Body of pancreas (tissue), 4 donors: Measurements from ENCODE around the gene MEPE. TPM values are rescaled to one million over a fixed set of nuclear protein-coding genes. Genes with fewer than 3 reads are reported as not detected.

Experiments used
- ATAC-seq: fragments of 150-250 bp; one replicate; pipeline ENCODE4 v1.9.1; 2016
- DNase-seq, 4 donors: peaks; one replicate each; pipeline ENCODE4 v3.0.0-alpha.2; 2019
- H3K27ac ChIP-seq, 4 donors: fragments of 200-600 bp; sonication (generic); 1 replicate in 3 of 4; 2 replicates in 1 of 4; pipeline versions ENCODE4 v1.5.1 to v1.6.1; 2016 to 2019; ENCODE audit warnings: mild to moderate bottlenecking in 1 of 4, mixed read lengths in 1 of 4, moderate library complexity in 1 of 4
- H3K27me3 ChIP-seq, 2 donors: fragments of 200-600 bp; sonication (generic); one replicate each; pipeline ENCODE4 v1.6.0; 2016; ENCODE audit warnings: mild to moderate bottlenecking in 1 of 2
- H3K36me3 ChIP-seq, 2 donors: fragments of 200-600 bp; sonication (generic); replicated peaks in 1 of 2; 2 replicates each; pipeline ENCODE4 v1.5.1; 2016; ENCODE audit warnings: low read depth in 2 of 2; ENCODE audit not compliant: insufficient read depth in 1 of 2
- H3K4me1 ChIP-seq: fragments of 200-600 bp; sonication (generic); one replicate; pipeline ENCODE4 v1.6.0; 2016
- H3K4me3 ChIP-seq, 2 donors: fragments of 200-600 bp; sonication (generic); 1 replicate in 1 of 2; 2 replicates in 1 of 2; pipeline ENCODE4 v1.5.1; 2016 to 2019
- H3K9me3 ChIP-seq, 3 donors: fragments of 200-600 bp; sonication (generic); 1 replicate in 2 of 3; 2 replicates in 1 of 3; pipeline ENCODE4 v1.5.1; 2016
- CTCF ChIP-seq, 7 experiments: fragments of 450-650 bp in 4 of 7; fragments of 200-600 bp in 3 of 7; sonication (generic) in 3 of 7; IDR thresholded peaks; one replicate each; pipeline ENCODE4 v1.5.1; 2016 to 2019; ENCODE audit warnings: antibody characterized with exemption in 7 of 7
- POLR2A ChIP-seq, 3 donors: fragments of 450-650 bp; IDR thresholded peaks; one replicate each; pipeline ENCODE4 v1.6.1; 2016; ENCODE audit warnings: antibody characterized with exemption in 3 of 3, mild to moderate bottlenecking in 2 of 3
- WGBS, 2 donors: methylation state at CpG; one replicate each; pipeline ENCODE4 v1.1.5; 2017; 5-methylcytosine and 5-hydroxymethylcytosine counted together
- intact Hi-C: fragments of 100-400 bp; cut with DNase I; formaldehyde crosslinking; loops from one replicate; pipeline ENCODE4 v1.15.1; 2023
- total RNA-seq, 2 donors: library from RNA; depleted of rRNA; stranded (reverse); fragments of >200 nt; gene quantifications; one replicate each; pipeline ENCODE4 v1.1.0, GENCODE V29; 2016

MEPE gene
- total RNA-seq, 2 donors from 2014 or later = not detected

GRCh38 chr4:87802858-87803257 lies 29.9 kb upstream of the MEPE start:
- ATAC-seq (no peak), DNase-seq (no peak)
- TF ChIP-seq POLR2A (IDR thresholded peaks at IDR 0.05) = no peak
- no peak for TF ChIP-seq CTCF (IDR thresholded peaks at IDR 0.05)
- Histone ChIP-seq H3K9me3 (no peaks in the 10 kb centered on the region), H3K27me3 (no peaks in the 10 kb centered on the region), H3K36me3 (no peaks in the 10 kb centered on the region), H3K4me3 (no peak overlapping the region), H3K27ac (no peak overlapping the region), H3K4me1 (no peaks in the 10 kb centered on the region)
- intact Hi-C loops = no loop called here

GRCh38 chr4:87803421-87803820 lies 29.3 kb upstream of the MEPE start:
- Histone ChIP-seq H3K27ac (no peak overlapping the region), H3K4me1 (no peaks in the 10 kb centered on the region), H3K4me3 (no peak overlapping the region), H3K27me3 (no peaks in the 10 kb centered on the region), H3K9me3 (no peaks in the 10 kb centered on the region), H3K36me3 (no peaks in the 10 kb centered on the region)
- WGBS, 2 donors = 69 to 83% methylated on average over 2 of the region's 2 CpGs
- TF ChIP-seq POLR2A (IDR thresholded peaks at IDR 0.05) = no peak
- no peak for TF ChIP-seq CTCF (IDR thresholded peaks at IDR 0.05)
- DNase-seq (no peak), ATAC-seq (no peak)
- intact Hi-C loops = no loop called here

GRCh38 chr4:87804871-87805270 lies 27.9 kb upstream of the MEPE start:
- Histone ChIP-seq H3K9me3 (no peaks in the 10 kb centered on the region), H3K4me3 (no peak overlapping the region), H3K27me3 (no peaks in the 10 kb centered on the region), H3K27ac (no peak overlapping the region), H3K36me3 (no peaks in the 10 kb centered on the region), H3K4me1 (no peaks in the 10 kb centered on the region)
- TF ChIP-seq CTCF (IDR thresholded peaks at IDR 0.05) = no peak
- no peak for TF ChIP-seq POLR2A (IDR thresholded peaks at IDR 0.05)
- no peak for ATAC-seq
- intact Hi-C loops = no loop called here
- 11 to 18% methylated on average over 2 of the region's 2 CpGs for WGBS, 2 donors
- no peak for DNase-seq

- TF ChIP-seq CTCF (IDR thresholded peaks at IDR 0.05) = no peak
- TF ChIP-seq POLR2A (IDR thresholded peaks at IDR 0.05) = no peak
- H3K4me3 ChIP-seq = no peak overlapping the region
- DNase-seq (no peak), ATAC-seq (no peak)
- no peaks in the 10 kb centered on the region for H3K27me3 ChIP-seq
- WGBS, 2 donors = 49 to 57% methylated on average over 2 of the region's 2 CpGs
- intact Hi-C loops = no loop called here
- H3K36me3 ChIP-seq = no peaks in the 10 kb centered on the region
- no peaks in the 10 kb centered on the region for H3K9me3 ChIP-seq
- no peaks in the 10 kb centered on the region for H3K4me1 ChIP-seq
- H3K27ac ChIP-seq = no peak overlapping the region
These were observed 26.8 kb upstream of the MEPE start for GRCh38 chr4:87805971-87806370.

- no peaks in the 10 kb centered on the region for H3K27me3 ChIP-seq
- no peaks in the 10 kb centered on the region for H3K4me1 ChIP-seq
- intact Hi-C loops = no loop called here
- TF ChIP-seq POLR2A (IDR thresholded peaks at IDR 0.05) (no peak), CTCF (IDR thresholded peaks at IDR 0.05) (no peak)
- no peak overlapping the region for H3K27ac ChIP-seq
- DNase-seq = no peak
- H3K36me3 ChIP-seq = no peaks in the 10 kb centered on the region
- H3K4me3 ChIP-seq = no peak overlapping the region
- ATAC-seq = no peak
- no peaks in the 10 kb centered on the region for H3K9me3 ChIP-seq
- 76 to 88% methylated on average over 3 of the region's 3 CpGs for WGBS, 2 donors
These were observed 26.2 kb upstream of the MEPE start for GRCh38 chr4:87806520-87806919.
